Ectodermal cell (in vitro differentiated cells): ENCODE data around the gene ATP13A3.

Experiments used
- H3K27ac ChIP-seq: 2 replicates; pipeline ENCODE4 v1.7.0; 2013; ENCODE audit warnings: mild to moderate bottlenecking, low read depth, low read length; ENCODE audit not compliant: insufficient read depth, poor library complexity, severe bottlenecking
- H3K27me3 ChIP-seq: 2 replicates; pipeline ENCODE4 v1.7.0; 2013; ENCODE audit warnings: mild to moderate bottlenecking, low read length; ENCODE audit not compliant: insufficient read depth, control insufficient read depth, poor library complexity, severe bottlenecking
- H3K36me3 ChIP-seq: one replicate; pipeline ENCODE4 v1.7.0; 2013; ENCODE audit warnings: low read length; ENCODE audit not compliant: control insufficient read depth, insufficient read depth
- H3K4me1 ChIP-seq: one replicate; pipeline ENCODE4 v1.7.0; 2013; ENCODE audit warnings: low read length; ENCODE audit not compliant: control insufficient read depth, insufficient read depth
- H3K4me3 ChIP-seq: 2 replicates; pipeline ENCODE4 v1.7.0; 2013; ENCODE audit warnings: low read depth, low read length, control low read depth; ENCODE audit not compliant: insufficient read depth
- H3K9me3 ChIP-seq: 2 replicates; pipeline ENCODE4 v1.7.0; 2013; ENCODE audit warnings: mild to moderate bottlenecking, low read length, moderate library complexity; ENCODE audit not compliant: control insufficient read depth
- WGBS, 2 experiments: methylation state at CpG; one replicate each; pipeline ENCODE4 v1.1.7; 2013; ENCODE audit warnings: missing lambda C conversion rate in 2 of 2; 5-methylcytosine and 5-hydroxymethylcytosine counted together

The ATP13A3 gene

DNA sequence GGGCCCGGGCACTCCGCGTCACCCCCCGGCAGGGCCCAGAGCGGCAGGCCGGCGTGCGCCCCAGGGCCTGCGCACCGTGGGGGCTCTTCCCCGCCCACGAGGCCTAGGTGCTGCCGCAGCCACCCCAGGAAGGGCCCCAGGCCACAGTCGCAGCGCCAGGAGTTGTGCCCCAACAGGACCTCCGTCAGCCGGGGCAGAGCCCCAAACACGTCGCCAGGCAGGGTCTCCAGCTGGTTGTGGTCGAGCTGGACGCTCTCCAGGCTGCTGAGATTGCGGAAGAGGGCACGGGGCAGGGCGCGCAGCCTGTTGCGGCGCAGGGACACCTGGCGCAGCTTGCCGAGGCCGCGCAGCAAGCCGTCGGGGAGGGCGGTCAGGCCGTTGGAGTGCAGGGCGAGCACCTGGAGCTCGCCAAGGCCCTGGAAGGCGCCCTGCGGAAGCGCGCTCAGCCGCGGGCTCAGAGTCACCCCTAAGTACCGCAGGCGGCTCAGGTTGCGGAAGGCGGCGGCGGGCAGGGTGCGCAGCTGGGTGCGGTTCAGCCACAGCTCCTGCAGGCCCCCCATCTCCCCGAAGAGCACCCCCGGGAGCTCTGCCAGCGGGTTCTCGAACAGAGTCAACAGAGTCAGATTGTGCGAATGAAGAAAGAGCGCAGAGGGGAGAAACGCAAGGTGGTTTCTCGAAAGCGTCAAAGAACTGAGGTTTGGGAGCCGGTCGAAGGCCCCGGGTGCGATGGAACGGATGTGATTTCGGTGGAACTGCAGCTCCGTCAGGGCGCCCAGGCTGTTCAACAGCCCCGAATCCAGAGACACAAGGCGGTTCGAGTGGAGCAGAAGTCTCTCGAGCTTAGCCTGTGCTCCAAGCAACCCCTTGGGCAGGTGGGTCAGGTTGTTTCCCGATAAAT lies 89.7 kb downstream of the ATP13A3 start:
- Histone ChIP-seq H3K4me3 (peak overlapping the region; percentile 25), H3K27me3 (peaks cover 60% of the 10 kb centered on the region), H3K27ac (no peak overlapping the region), H3K36me3 (no peaks in the 10 kb centered on the region), H3K4me1 (peaks cover 9% of the 10 kb centered on the region), H3K9me3 (no peaks in the 10 kb centered on the region)
- 8 to 10% methylated on average over 73 of the region's 73 CpGs for WGBS, 2 experiments

DNA sequence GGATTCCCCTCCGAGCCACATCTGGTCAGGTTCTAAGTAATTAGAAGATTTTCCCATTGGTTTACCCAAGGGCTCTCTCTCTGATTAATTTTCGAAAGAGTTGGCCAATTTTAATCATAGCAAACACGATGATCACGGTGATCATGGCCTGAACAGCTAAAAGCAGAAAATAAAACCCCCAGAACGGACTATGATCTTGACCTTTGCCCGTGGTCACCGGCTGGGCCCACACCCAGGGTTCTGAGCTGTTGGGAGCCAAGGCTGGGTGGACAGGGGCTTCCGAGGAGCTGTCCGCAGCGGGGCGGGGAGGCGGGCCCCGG lies 90.3 kb downstream of the ATP13A3 start:
- Histone ChIP-seq H3K9me3 (no peaks in the 10 kb centered on the region), H3K4me3 (peak overlapping the region; percentile 25), H3K36me3 (no peaks in the 10 kb centered on the region), H3K27me3 (peaks cover 60% of the 10 kb centered on the region), H3K4me1 (peaks cover 9% of the 10 kb centered on the region), H3K27ac (no peak overlapping the region)
- 12 to 13% methylated on average over 13 of the region's 13 CpGs for WGBS, 2 experiments

DNA sequence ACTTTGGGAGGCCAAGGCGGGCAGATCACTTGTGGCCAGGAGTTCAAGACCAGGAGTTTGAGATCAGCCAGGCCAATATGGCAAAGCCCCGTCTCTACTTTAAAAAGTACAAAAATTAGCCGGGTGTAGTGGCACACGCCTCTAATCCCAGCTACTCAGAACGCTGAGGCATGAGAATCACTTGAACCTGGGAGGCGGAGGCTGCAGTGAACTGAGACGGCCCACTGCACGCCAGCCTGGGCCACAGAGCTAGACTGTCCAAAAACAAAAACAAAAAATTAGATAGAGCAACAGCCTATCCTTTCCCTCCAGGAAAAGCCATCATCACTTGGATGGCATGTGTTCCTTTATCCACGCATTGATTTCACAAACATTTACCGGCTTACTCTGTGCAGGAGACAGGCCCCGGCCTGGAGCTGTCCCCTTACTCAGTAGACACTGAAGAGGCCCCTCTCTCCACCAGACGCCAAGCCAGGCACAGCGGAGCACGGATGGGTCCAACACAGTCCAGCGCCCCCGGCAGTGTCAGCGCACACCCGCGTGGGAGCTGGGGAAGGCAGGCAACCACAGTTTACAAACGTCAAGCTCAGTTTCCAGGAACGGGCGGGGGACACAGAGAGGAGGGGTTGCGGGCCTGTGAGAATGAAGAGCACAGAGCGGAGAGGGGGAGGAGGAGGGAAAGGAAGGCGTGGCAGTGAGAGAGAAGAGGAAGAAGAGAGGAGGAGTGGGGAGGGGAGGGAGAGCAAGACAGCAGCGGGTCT lies 90.8 kb downstream of the ATP13A3 start:
- H3K4me3 ChIP-seq = no peak overlapping the region

DNA sequence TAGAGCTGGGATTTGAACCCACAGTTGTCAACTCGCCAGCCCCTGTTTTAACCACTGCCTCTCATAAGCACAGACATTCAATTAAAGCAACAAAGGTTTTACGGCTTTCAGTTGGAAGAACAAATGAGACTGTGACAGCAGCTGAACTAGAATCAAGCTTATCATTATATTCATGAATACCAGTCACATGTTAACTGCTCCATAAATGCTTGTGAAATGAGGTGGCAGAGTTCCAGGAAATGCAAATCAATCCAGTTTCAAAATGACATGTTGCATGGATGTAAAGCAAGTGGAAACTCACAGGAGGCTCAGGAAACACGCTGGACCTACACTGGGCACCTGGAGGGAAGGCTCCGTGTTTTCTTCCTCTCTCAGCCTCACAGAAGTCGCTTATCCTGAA lies 91.6 kb downstream of the ATP13A3 start:
- 89 to 90% methylated on average over 5 of the region's 5 CpGs for WGBS, 2 experiments
- peaks cover 9% of the 10 kb centered on the region for H3K4me1 ChIP-seq
- H3K9me3 ChIP-seq = no peaks in the 10 kb centered on the region
- H3K27ac ChIP-seq = no peak overlapping the region
- H3K27me3 ChIP-seq = peaks cover 60% of the 10 kb centered on the region
- H3K36me3 ChIP-seq = no peaks in the 10 kb centered on the region
- H3K4me3 ChIP-seq = no peak overlapping the region

More for the DNA sequence above, 90.8 kb downstream of the ATP13A3 start:
- WGBS, 2 experiments = 34 to 37% methylated on average over 26 of the region's 26 CpGs
- peaks cover 9% of the 10 kb centered on the region for H3K4me1 ChIP-seq
- H3K27ac ChIP-seq = no peak overlapping the region
- no peaks in the 10 kb centered on the region for H3K36me3 ChIP-seq
- H3K9me3 ChIP-seq = no peaks in the 10 kb centered on the region
- peaks cover 60% of the 10 kb centered on the region for H3K27me3 ChIP-seq

DNA sequence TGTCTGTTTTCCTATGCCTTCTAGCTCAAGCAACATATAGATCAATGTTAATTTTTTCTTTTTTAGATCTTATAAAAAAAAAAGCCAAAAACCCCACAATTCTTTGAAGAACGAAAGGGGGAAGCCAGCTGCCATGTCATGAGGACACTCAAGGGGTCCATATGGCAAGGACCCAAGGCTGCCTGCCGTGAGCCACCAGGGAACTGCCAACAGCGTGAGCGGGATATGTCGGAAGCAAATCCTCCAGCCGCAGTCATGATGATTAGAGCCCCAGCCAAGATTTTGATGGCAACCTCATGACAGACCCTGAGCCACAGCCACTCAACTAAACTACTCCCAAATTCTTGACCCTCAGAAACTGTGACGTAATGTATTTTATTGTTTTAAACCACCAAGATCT lies 94.2 kb downstream of the ATP13A3 start:
- no peaks in the 10 kb centered on the region for H3K9me3 ChIP-seq
- H3K36me3 ChIP-seq = no peaks in the 10 kb centered on the region
- 91 to 95% methylated on average over 7 of the region's 7 CpGs for WGBS, 2 experiments
- no peak overlapping the region for H3K27ac ChIP-seq
- H3K27me3 ChIP-seq = peaks cover 36% of the 10 kb centered on the region
- H3K4me1 ChIP-seq = peaks cover 2% of the 10 kb centered on the region
- no peak overlapping the region for H3K4me3 ChIP-seq

DNA sequence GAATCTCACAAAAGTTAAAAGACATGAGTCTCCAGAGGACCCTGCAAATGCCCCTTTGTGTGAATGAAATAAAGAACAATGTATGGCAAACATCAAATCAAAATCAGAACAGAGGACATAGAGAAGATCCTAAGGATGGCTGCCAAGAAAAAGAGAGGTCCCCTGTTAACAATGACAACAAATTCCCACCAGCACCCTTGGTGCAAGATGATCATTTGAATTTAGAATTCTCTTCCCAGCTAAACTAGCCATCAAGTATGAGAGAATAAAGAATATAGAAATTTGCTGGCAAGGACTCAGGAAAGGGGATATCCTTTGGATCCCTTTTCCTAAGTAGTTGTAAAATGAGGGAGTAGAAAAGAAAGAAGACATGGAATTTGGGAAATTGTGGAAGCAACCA lies 96.0 kb downstream of the ATP13A3 start:
- Histone ChIP-seq H3K36me3 (no peaks in the 10 kb centered on the region), H3K27me3 (peaks cover 18% of the 10 kb centered on the region), H3K4me3 (no peak overlapping the region), H3K4me1 (no peaks in the 10 kb centered on the region), H3K27ac (no peak overlapping the region), H3K9me3 (no peaks in the 10 kb centered on the region)

DNA sequence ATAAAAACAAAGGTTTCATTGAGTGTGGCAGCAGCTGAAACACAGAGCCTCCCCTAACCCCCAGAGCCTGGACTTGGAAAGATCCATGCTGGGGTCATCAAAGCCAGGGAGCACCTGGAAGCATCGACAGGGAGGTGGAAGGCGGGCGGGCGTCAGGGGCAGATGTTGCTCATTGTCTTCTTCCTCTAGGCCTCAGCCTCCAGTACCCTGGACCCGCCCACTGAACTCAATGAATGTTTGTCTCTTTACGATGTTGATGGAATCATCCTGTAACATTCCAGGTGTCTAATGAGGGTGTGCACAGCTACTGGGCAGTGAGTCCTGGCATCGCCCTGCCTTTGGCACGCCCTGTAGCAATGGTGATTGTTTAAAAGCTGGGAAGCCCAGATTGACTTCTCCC lies 97.5 kb downstream of the ATP13A3 start:
- WGBS, 2 experiments = 94 to 95% methylated on average over 8 of the region's 8 CpGs
- Histone ChIP-seq H3K27ac (no peak overlapping the region), H3K4me3 (no peak overlapping the region)

DNA sequence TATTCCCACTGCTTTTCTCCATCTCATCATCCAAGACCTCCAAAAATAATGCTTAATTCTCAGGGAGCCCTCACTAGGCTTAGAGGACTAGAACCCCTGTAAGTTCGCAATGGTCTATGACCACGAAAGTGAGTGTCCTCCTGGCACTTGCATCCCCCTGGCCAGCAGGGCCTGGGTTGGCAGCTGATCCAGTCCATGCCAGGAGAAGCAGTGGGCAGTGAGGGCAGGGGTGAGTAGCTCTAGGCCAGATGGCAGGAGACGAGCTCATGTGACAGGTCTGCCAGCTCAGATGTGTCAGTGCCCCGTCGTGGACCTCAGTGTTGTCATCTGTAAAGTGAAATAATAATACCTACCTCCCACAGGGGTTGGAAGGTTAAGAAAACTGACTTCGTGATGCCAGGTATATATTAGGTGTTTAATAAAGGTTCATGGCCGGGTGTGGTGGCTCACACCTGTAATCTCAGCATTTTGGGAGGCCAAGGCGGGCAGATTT lies 98.8 kb downstream of the ATP13A3 start:
- H3K27me3 ChIP-seq = no peaks in the 10 kb centered on the region
- H3K9me3 ChIP-seq = no peaks in the 10 kb centered on the region
- 94 to 95% methylated on average over 6 to 8 of the region's 8 CpGs for WGBS, 2 experiments
- no peak overlapping the region for H3K27ac ChIP-seq
- H3K4me1 ChIP-seq = peaks cover 10% of the 10 kb centered on the region
- H3K36me3 ChIP-seq = no peaks in the 10 kb centered on the region
- no peak overlapping the region for H3K4me3 ChIP-seq

More for the DNA sequence above, 97.5 kb downstream of the ATP13A3 start:
- H3K4me1 ChIP-seq = no peaks in the 10 kb centered on the region
- H3K27me3 ChIP-seq = peaks cover 3% of the 10 kb centered on the region
- no peaks in the 10 kb centered on the region for H3K9me3 ChIP-seq
- no peaks in the 10 kb centered on the region for H3K36me3 ChIP-seq

DNA sequence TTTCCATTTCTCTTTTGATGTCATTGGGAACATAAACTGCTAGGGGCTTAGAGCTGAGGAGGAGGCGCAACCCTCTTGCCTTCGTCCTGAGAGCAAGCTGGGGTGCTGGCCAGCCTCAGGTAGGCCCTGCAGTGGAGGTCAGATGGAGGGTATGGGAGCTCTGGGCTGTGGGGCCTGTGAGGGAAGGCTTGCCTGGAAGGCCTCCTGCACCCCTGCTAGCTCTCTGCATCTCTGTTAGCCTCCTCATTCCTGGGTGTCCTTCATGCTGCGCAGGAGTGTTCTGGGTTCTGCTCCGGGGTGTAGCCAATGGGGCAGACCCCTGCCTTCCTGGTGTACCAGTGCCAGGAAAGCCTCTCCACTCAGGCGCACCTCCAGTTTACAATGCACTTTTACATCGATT lies 99.5 kb downstream of the ATP13A3 start:
- Histone ChIP-seq H3K9me3 (no peaks in the 10 kb centered on the region), H3K4me1 (peaks cover 17% of the 10 kb centered on the region), H3K27ac (no peak overlapping the region), H3K36me3 (no peaks in the 10 kb centered on the region), H3K27me3 (no peaks in the 10 kb centered on the region), H3K4me3 (no peak overlapping the region)
- 97% methylated on average over 6 of the region's 6 CpGs for WGBS, 2 experiments

DNA sequence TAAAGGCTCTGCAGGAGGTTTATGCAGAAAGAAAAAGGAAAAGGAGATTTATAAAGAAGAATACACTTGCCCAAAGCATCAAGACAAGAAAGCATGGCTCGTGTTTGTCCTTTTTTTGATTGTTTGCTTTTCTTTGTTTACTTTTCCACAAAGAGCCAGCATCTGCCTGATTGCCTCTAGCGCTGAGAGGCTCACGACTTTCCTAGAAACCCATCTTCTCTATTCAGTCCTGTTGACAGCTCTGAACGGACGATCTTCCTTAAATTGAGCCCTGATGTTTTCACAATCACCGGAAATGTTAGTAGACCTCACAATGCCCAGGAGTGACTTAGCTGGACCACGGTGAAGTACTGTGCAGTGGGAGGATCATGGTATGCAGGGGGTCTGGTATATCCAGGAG lies 100.2 kb downstream of the ATP13A3 start:
- Histone ChIP-seq H3K4me3 (no peak overlapping the region), H3K36me3 (no peaks in the 10 kb centered on the region), H3K9me3 (no peaks in the 10 kb centered on the region), H3K27ac (no peak overlapping the region), H3K27me3 (no peaks in the 10 kb centered on the region), H3K4me1 (peaks cover 19% of the 10 kb centered on the region)
- 50 to 52% methylated on average over 7 of the region's 7 CpGs for WGBS, 2 experiments
